SHP77 (cell line): ENCODE data around the gene RELN.
"Not testable (repeated sequence)": the region's sequence is repeated elsewhere in the genome, so short reads cannot be mapped to it uniquely, and the experiment has no call there.

Source experiments
- DNase-seq, 2 experiments: peaks; one replicate each; lab custom pipeline; 2025; lab: John Stamatoyannopoulos, UW

The RELN gene

GRCh38 chr7:103941976-103942375, 47.5 kb downstream of the RELN start:
- no peak for DNase-seq

GRCh38 chr7:103940382-103941268, 48.8 kb downstream of the RELN start:
- no peak for DNase-seq

GRCh38 chr7:103937680-103938079, 51.8 kb downstream of the RELN start:
- no peak for DNase-seq

DNA sequence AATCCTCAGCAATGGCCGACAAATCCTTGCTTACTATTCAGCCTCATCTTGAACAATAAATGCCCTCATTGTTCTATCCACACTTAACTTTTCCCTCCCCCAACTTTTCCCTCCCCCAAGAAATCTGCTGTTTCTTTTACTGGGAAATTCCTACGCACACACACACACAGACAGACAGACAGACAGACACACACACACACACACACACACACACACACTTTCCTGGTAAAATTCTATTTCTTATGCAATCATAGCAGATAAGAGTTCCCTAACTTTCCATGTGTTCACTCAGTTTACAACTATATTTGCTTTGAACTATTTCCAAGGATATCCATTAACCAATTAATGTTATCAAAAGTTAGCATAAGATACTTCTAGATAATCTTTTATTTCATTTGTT, 52.9 kb downstream of the RELN start:
- no peak for DNase-seq

DNA sequence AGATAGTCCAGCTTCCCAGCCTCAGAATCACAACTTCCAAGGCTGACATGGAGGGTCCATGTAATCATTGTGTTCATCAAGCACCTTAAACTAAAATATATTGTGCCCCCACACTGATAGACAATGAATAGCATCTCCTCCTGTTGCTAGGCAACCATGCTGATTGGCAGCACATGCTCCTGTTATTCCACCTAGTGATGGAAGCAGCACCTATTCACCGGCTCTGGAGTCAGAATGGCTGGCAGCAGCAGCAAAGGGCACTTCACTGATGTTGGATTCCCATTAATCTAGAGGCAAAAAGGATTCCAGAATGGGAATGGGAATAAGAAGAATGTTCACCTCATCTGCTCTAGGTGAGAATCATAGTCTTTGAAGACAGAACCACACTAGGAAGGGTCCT, 55.0 kb downstream of the RELN start:
- DNase-seq: no peak

DNA sequence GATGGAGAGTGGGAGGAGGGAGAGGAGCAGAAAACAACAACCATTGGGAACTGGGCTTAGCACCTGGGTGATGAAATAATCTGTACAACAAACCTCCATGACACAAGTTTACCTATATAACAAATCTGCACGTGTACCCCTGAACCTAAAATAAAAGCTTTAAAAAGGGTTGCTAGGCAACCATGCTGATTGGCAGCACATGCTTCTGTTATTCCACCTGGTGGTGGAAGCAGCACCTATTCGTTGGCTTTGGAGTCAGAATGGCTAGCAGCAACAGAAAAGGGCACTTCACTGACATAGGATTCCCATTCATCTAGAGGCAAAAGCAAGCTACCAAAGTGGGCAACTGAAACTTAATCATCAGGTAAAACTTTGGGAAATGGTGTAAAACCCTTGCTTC, 57.1 kb downstream of the RELN start:
- DNase-seq: no peak

DNA sequence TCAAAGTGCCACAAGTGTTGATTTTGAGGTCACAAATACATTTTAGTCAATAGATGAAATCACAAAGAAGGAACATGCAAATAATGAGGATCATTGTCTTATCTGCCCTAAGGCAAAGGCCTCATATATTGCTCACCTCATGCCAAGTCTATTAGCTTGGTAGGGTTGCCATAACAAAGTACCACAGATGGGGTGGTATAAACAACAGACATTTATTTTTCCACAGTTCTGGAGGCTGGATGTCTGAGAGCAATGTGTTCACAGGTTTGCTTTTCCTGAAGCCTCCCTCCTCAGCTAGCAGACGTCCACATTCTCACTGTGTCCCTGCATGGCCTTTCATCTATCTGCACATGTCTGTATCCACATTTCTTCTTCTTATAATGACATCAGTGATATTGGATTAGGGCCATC, 59.6 kb downstream of the RELN start:
- DNase-seq: no peak

GRCh38 chr7:103928581-103928980, 60.9 kb downstream of the RELN start:
- no peak for DNase-seq

GRCh38 chr7:103924184-103924583, 65.3 kb downstream of the RELN start:
- DNase-seq: no peak

GRCh38 chr7:103922407-103922806, 67.1 kb downstream of the RELN start:
- DNase-seq: no peak

GRCh38 chr7:103921692-103922091, 67.8 kb downstream of the RELN start:
- DNase-seq: no peak

DNA sequence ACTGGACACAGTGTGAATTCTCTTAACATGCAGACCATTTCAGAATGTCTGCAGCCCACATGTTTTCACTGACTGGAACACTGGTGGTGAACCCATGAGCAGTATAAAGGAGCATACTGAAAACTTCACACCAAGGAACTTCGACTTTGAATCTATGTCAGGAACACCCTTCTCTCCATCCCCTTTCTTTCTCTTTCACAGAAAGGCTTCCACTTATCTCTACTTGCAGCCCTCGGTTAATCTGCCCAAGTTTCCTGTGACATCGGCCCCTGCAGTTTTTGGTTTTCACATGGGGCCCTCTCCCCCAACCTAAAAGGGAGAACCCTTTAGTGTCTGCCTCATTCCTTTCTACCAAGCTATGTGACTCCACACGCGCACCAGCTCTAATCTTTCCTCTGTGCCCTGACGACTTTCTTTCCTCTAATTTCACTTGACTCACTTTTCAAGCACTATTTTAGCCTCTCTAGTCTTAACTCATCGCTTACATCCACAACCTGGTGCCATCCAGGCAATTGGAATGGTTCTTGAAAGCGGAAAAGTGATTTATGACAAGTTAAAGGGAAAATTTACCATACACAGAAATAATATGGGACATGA, 70.1 kb downstream of the RELN start:
- no peak for DNase-seq

DNA sequence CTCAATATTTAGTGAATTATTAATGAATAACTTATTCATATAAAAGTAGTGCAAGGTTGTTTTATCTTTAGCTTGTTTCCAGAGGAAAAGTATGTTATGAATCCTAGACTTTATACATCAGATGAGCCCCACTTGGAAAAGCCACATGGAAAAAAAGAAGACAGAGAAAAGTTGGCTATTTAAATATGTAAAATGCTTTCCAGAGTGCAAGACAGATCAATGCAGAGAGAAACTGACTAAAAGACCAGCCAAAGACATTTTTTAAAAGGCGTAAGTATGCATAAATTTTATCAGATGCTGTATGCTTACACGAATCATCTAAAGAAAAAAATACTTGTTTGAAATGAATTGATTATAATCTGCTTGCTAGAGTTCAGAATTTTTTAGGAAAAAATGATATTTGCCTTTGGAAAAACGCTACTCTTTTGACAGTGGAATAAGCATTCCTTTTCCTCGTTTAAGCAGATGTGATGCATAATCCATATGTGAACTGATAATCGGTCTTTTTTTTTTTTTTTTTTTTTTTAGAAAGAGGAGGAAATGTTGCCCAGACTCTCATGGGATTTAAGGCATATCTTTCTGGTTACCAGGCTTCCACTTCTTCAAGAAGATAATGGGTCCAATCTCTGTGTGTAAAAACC, 70.7 kb downstream of the RELN start:
- no peak for DNase-seq

GRCh38 chr7:103915680-103916357, 73.6 kb downstream of the RELN start:
- no peak for DNase-seq

GRCh38 chr7:103914147-103914899, 75.1 kb downstream of the RELN start:
- DNase-seq: no peak

DNA sequence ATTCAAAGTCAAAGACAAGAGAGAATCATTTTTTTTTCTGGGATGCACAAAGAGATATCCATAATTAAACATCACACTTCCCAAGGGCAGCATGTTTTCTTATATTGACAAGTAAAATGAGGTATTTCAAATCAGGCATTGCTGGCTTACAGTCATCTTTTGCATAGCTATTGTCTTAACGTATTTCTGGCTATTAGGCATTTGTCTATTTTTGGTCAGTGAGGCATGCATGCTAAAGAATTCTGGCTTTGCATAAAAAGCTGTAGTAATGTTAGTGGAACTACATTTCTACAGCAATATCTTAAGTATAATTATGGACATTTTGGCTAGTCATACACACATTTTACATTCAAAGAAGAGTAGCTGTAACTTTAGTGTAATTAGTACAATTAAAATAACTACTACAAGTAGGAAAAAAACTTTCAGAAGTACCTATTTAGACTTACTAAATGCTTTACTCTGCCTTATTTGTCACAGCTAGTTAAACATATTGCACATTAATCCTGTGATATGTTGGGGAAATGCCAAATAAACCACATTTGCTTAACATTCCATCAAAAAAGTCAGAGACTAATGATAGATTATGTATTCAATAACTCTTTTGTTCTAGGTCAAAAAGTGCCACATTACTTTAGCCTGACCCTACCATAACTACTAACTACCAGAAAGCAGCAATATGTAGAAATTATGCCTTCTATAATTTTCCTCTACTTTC, 76.4 kb downstream of the RELN start:
- no peak for DNase-seq

GRCh38 chr7:103911015-103911414, 78.4 kb downstream of the RELN start:
- DNase-seq: not testable (repeated sequence)

GRCh38 chr7:103905997-103906396, 83.5 kb downstream of the RELN start:
- DNase-seq: no peak

- DNase-seq: no peak
Measured at GRCh38 chr7:103902917-103903316, 86.5 kb downstream of the RELN start.

DNA sequence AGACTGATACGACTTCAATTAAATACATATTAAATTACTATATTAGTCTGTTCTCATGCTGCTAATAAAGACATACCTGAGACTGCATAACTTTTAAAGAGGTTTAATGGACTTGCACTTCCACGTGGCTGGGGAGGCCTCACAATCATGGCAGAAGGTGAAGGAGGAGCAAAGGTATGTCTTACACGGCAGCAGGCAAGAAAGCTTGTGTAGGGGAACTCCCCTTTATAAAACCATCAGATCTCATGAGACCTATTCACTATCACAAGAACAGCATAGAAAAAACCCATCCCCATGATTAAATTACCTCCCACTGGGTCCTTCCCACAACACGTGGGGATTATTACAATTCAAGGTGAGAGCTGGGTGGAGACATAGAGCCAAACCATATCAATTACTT, 92.6 kb downstream of the RELN start:
- not testable (repeated sequence) for DNase-seq
